HG03575 (cell line): ENCODE results near the gene GOLPH3.
A peak's percentile ranks its signal among the peaks of the same experiment; 100 is the strongest.

Experiments used
- ATAC-seq: cut with Tn5 transposase; IDR thresholded peaks from one replicate; pipeline ENCODE4 v1.9.1; 2021; ENCODE audit not compliant: unreplicated experiment, insufficient number of reproducible peaks, low FRiP score; ENCODE audit errors: extremely low read depth

Gene GOLPH3

DNA sequence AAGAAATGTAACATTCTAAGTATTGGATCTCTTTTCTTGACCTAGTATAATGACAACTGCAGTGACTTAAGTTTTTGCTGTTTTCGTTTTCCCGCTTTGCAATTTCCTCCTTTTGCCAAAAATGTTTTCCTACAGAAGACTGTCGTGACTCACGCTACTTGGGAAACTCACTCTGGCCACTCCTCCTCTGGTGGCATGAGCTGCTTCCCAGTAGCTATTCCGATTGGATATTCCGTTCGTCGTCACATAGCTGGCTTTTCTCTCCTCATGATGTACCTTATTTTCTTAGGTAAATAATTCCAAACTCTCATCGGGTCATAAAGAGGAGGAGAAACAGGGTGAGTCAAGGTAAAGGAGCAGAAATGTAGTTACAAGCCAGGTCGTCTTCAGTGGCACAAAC, 64.9 kb downstream of the GOLPH3 start:
- ATAC-seq = no peak

- no peak for ATAC-seq
Observed at GRCh38 chr5:32108167-32108566, 66.0 kb downstream of the GOLPH3 start.

DNA sequence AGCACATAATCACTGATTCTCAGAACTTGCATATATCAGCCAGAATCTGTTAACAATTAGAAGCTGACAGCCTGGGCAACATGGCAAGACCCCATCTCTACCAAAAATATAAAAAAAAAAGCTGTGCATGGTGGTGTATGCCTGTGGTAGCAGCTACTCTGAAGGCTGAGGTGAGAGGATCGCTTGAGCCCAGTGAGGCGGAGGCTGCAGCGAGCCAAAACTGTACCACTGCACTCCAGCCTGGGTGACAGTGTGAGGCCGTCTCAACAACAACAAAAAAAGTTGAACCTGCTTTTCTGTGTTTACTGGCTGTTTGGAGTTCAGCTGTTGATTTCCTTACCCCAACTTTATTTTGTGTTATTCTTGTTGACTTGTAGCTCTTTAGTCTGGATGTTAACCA, 66.8 kb downstream of the GOLPH3 start:
- no peak for ATAC-seq

GRCh38 chr5:32103521-32103920, 70.6 kb downstream of the GOLPH3 start:
- no peak for ATAC-seq

DNA sequence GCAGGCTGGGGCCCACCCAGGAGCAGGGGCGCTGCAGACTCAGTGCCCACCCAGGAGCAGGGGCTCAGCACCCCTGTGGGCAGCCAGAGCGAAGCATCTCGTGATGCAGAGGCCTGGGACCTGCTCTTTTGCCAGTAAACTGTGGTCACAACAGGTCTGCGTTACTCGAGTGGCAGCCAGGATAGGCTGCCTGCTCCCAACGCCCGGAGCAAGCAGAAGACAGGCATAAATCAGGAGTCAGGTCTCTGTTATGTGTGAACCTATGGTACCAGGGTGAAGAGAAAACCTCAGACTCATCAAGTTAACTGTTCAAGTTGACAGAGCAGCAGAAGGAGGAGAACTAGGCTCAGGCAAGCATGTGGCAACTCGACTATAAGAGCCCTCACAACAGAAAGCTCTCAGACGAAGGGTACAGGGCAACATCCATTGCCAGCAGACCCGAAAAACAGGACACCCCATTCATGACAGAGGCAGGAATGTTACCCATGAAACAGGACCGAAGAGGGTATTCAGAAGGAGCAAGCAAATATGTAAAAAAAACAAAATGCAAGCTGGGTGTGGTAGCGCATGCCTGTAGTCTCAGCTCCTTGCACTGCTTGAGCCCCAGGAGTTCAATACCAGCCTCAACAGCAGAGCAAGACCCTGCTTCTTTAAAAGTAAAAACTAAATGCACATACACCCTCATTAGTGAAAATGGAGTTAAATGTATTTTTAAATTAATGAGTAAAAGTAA, 71.7 kb downstream of the GOLPH3 start:
- no peak for ATAC-seq

GRCh38 chr5:32100691-32101302, 73.3 kb downstream of the GOLPH3 start:
- ATAC-seq = no peak

DNA sequence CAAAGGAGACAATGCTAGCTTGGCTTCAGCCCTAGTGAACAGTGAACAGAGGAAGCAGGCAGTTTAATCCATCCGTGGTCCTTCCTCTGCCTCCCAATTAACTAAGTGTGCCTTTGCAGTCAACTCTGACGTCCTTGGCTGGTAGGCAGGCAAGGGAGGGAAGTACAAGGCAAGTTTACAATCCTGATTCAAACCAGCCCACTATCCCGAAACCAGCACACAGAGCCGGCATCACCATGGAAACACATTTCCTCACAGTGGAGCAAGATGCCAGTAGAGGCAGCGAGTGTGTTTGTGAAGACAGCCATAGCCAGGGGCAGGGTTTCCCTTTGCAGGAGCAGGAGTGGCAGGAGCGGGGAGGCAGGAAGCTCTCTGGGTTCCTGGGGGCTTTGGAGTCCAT, 73.9 kb downstream of the GOLPH3 start:
- ATAC-seq = no peak

GRCh38 chr5:32099486-32100035, 74.6 kb downstream of the GOLPH3 start:
- no peak for ATAC-seq

- no peak for ATAC-seq
Observed at GRCh38 chr5:32098890-32099310, 75.2 kb downstream of the GOLPH3 start.

- no peak for ATAC-seq
Observed at GRCh38 chr5:32098291-32098690, 75.8 kb downstream of the GOLPH3 start.

- ATAC-seq = no peak
Observed at GRCh38 chr5:32096891-32097595, 77.1 kb downstream of the GOLPH3 start.

- no peak for ATAC-seq
Observed at GRCh38 chr5:32095261-32095671, 78.9 kb downstream of the GOLPH3 start.

GRCh38 chr5:32094691-32095090, 79.4 kb downstream of the GOLPH3 start:
- no peak for ATAC-seq

DNA sequence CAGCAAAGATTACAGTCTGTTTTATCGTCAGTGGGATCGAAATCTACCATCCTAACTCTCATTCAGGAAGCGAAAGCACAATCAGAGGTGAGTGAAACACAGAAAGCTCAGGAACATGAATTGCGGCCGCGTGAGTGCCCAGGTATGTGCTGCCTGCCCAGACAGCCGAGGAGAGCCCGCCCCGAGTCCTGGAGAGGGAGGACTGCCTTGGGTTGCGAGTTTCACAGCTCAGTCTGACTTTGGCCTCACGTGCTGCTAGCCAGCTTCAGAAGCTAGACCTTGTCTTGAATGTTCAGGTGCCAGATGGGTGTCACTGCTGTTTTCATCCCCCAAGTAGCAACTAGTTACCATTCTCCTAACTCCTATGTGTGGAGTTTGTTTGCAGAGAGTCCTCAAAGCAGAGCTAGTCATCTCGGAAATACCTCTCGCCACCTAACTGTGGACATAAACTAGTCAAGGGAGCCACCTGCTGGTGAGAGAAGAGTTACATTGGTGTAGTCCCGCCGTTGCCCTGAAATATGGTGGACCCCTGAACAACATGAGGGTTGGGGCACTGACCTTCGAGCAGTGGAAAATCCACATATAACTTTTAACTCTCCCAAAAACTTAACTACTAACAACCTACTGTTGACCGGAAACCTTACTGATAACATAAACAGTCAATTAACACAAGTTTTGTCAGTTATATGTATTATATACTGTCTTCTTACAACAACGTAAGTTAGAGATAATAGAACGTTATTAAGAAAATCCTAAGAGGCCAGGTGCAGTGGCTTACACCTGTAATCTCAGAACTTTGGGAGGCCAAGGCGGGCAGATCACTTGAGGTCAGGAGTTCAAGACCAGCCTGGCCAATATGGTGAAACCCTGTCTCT, 80.9 kb downstream of the GOLPH3 start:
- peak; percentile 97 for ATAC-seq

DNA sequence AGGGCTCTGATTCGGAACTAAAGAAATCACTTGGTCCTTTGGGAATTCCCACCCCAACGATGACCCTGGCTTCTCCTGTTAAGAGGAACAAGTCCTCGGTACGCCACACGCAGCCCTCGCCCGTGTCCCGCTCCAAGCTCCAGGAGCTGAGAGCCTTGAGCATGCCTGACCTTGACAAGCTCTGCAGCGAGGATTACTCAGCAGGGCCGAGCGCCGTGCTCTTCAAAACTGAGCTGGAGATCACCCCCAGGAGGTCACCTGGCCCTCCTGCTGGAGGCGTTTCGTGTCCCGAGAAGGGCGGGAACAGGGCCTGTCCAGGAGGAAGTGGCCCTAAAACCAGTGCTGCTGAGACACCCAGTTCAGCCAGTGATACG, 83.4 kb downstream of the GOLPH3 start:
- no peak for ATAC-seq

DNA sequence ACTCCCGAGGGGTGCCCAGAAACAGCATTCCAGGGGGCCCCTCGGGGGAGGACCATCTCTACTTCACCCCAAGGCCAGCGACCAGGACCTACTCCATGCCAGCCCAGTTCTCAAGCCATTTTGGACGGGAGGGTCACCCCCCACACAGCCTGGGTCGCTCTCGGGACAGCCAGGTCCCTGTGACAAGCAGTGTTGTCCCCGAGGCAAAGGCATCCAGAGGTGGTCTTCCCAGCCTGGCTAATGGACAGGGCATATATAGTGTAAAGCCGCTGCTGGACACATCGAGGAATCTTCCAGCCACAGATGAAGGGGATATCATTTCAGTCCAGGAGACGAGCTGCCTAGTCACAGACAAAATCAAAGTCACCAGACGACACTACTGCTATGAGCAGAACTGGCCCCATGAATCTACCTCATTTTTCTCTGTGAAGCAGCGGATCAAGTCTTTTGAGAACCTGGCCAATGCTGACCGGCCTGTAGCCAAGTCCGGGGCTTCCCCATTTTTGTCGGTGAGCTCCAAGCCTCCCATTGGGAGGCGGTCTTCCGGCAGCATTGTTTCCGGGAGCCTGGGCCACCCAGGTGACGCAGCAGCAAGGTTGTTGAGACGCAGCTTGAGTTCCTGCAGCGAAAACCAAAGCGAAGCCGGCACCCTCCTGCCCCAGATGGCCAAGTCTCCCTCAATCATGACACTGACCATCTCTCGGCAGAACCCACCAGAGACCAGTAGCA, 83.9 kb downstream of the GOLPH3 start:
- ATAC-seq = no peak

DNA sequence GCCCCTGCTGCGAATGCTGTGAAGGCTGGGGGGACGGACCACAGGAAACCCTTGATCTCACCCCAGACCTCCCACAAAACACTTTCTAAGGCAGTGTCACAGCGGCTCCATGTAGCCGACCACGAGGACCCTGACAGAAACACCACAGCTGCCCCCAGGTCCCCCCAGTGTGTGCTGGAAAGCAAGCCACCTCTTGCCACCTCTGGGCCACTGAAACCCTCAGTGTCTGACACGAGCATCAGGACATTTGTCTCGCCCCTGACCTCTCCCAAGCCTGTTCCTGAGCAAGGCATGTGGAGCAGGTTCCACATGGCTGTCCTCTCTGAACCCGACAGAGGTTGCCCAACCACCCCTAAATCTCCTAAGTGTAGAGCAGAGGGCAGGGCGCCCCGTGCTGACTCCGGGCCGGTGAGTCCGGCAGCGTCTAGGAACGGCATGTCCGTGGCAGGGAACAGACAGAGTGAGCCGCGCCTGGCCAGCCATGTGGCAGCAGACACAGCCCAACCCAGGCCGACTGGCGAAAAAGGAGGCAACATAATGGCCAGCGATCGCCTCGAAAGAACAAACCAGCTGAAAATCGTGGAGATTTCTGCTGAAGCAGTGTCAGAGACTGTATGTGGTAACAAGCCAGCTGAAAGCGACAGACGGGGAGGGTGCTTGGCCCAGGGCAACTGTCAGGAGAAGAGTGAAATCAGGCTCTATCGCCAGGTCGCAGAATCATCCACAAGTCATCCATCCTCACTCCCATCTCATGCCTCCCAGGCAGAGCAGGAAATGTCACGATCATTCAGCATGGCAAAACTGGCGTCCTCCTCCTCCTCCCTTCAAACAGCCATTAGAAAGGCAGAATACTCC, 84.7 kb downstream of the GOLPH3 start:
- ATAC-seq = no peak

- no peak for ATAC-seq
Observed at GRCh38 chr5:32088214-32088613, 85.9 kb downstream of the GOLPH3 start.
